Stimulated activated CD4-positive, alpha-beta T cell treated with anti-CD3 and anti-CD28 coated beads, Interleukin-4, amount 100 ng/mL, for 1 hour (primary cell): Measurements from ENCODE around the gene EMSY.
"Not testable (repeated sequence)": the region's sequence is repeated elsewhere in the genome, so short reads cannot be mapped to it uniquely, and the experiment has no call there.

Experiments used
- DNase-seq: peaks from one replicate; pipeline ENCODE4 v3.0.0-alpha.2; 2020

EMSY gene

GRCh38 chr11:76526878-76527277, 82.1 kb downstream of the EMSY start:
- DNase-seq = no peak

GRCh38 chr11:76542436-76542835, 97.6 kb downstream of the EMSY start:
- no peak for DNase-seq

- no peak for DNase-seq
These were observed 98.3 kb downstream of the EMSY start for GRCh38 chr11:76543006-76543703.

- no peak for DNase-seq
These were observed 106.0 kb downstream of the EMSY start for GRCh38 chr11:76550781-76551180.

GRCh38 chr11:76551400-76551799, 106.6 kb downstream of the EMSY start:
- DNase-seq = no peak

- no peak for DNase-seq
These were observed 108.2 kb downstream of the EMSY start for GRCh38 chr11:76552987-76553386.

- no peak for DNase-seq
These were observed 109.0 kb downstream of the EMSY start for GRCh38 chr11:76553554-76554476.

GRCh38 chr11:76554767-76555166, 109.9 kb downstream of the EMSY start:
- no peak for DNase-seq

GRCh38 chr11:76557466-76557865, 112.6 kb downstream of the EMSY start:
- no peak for DNase-seq

- no peak for DNase-seq
These were observed 113.7 kb downstream of the EMSY start for GRCh38 chr11:76558473-76558872.

- DNase-seq = no peak
These were observed 114.1 kb downstream of the EMSY start for GRCh38 chr11:76558891-76559290.

GRCh38 chr11:76559346-76559745, 114.5 kb downstream of the EMSY start:
- DNase-seq = no peak

- no peak for DNase-seq
These were observed 115.4 kb downstream of the EMSY start for GRCh38 chr11:76560219-76560618.

- no peak for DNase-seq
These were observed 116.4 kb downstream of the EMSY start for GRCh38 chr11:76561245-76561644.

GRCh38 chr11:76562541-76562940, 117.7 kb downstream of the EMSY start:
- DNase-seq = no peak

GRCh38 chr11:76564364-76564763, 119.5 kb downstream of the EMSY start:
- no peak for DNase-seq

GRCh38 chr11:76566811-76567210, 122.0 kb downstream of the EMSY start:
- no peak for DNase-seq

GRCh38 chr11:76567261-76567660, 122.4 kb downstream of the EMSY start:
- no peak for DNase-seq

- DNase-seq = no peak
These were observed 123.3 kb downstream of the EMSY start for GRCh38 chr11:76568139-76568538.

- DNase-seq = no peak
These were observed 123.8 kb downstream of the EMSY start for GRCh38 chr11:76568621-76569020.

- DNase-seq = not testable (repeated sequence)
These were observed 127.5 kb downstream of the EMSY start for GRCh38 chr11:76572181-76572875.

GRCh38 chr11:76574406-76574805, 129.6 kb downstream of the EMSY start:
- DNase-seq = no peak

- no peak for DNase-seq
These were observed 130.1 kb downstream of the EMSY start for GRCh38 chr11:76574879-76575278.
